ENCODE results near the gene HSD17B12.

HSD17B12 gene

DNA sequence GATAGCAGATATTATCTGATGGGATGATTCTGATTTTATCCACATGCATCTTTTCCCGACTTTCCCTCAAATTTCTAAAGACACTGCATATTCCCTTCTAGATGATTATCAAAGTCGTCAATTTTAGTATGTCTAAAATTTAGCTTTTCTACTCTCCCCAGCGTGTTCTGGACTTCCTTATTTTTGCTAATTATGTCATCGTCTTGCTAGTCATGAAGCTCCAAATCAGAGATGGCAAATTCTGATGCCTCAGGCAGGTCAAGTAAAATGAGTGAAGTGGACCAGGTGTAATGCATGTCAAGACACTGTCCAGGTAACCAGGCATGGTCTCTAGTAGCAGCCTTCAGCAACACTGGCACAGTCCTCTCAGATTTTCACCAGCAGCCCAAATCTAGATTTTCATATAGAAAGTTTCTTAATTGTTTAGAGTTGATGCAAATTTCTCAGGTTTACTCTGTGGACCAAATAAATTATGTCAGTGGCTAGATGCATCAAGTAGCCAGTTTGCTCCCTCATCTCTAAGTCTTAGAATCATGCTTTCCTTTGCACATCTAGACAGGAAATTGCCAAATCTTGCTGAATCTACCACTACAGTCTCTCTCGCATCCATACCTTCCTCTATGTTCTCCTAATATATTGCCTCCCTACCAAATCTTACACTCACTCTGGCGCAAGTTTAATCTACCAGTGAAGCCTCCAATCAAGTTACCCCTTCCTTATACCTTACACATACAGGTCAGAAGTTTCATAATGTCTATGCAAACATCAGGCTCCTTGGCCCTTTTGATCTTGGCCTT, 10.6 kb downstream of the HSD17B12 start:
- TF ChIP-seq POLR2A (IDR thresholded peaks at IDR 0.05; ENCODE audit: low read depth, low read length) (no peak), TAF1 (IDR thresholded peaks at IDR 0.05; ENCODE audit: borderline replicate concordance, low read depth, low read length) (no peak), POLR2AphosphoS5 (IDR thresholded peaks at IDR 0.05; ENCODE audit: low read depth, low read length) (no peak)
- DNase-seq (ENCODE audit: insufficient read length) (no peak), FAIRE-seq (peak; percentile 78)

DNA sequence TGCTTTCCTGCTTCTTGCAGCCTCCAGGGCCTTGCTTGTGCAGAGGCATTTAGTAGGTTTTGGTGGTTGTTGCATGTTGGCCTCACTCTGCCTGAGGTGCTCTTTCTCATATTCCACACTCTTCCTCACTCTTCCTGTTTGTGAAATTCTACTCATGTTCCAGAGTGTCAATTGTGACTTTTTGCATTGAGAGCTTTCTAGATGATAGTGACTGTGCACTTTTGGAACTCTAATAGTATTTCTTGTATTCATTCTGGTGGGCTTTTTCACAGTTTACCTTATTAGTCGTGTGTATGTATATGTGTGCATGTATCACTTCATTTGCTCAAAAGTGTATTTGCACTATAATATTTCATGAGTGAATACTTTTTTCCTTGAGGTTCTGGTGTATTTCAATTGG, 11.3 kb downstream of the HSD17B12 start:
- no peak for TF ChIP-seq POLR2A (IDR thresholded peaks at IDR 0.05; ENCODE audit: low read depth, low read length)
- no peak for TF ChIP-seq TAF1 (IDR thresholded peaks at IDR 0.05; ENCODE audit: borderline replicate concordance, low read depth, low read length)
- TF ChIP-seq POLR2AphosphoS5 (IDR thresholded peaks at IDR 0.05; ENCODE audit: low read depth, low read length): no peak
- FAIRE-seq (peak; percentile 46), DNase-seq (ENCODE audit: insufficient read length) (no peak)

DNA sequence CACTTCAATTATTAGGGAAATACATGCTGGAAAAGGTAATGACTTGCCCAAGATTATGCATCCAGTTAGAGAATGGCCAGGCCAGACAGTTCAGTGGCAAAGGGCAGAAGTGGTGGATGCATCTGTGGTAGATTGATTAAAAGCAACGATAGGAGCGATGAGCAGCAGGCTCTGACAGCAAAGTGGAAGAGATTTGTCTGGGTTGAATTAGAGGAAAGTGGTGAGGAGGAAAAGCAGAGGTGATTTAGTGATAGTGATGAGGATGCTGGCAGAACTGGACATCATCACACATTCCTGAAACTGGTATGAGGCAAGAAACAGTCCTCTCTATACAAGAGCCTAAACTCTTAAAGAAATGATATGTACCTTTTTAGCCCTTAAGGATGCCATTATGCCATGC, 12.5 kb downstream of the HSD17B12 start:
- DNase-seq (ENCODE audit: insufficient read length) (no peak), FAIRE-seq (no peak)
- TF ChIP-seq POLR2AphosphoS5 (IDR thresholded peaks at IDR 0.05; ENCODE audit: low read depth, low read length): no peak
- TF ChIP-seq POLR2A (IDR thresholded peaks at IDR 0.05; ENCODE audit: low read depth, low read length): no peak
- no peak for TF ChIP-seq TAF1 (IDR thresholded peaks at IDR 0.05; ENCODE audit: borderline replicate concordance, low read depth, low read length)

DNA sequence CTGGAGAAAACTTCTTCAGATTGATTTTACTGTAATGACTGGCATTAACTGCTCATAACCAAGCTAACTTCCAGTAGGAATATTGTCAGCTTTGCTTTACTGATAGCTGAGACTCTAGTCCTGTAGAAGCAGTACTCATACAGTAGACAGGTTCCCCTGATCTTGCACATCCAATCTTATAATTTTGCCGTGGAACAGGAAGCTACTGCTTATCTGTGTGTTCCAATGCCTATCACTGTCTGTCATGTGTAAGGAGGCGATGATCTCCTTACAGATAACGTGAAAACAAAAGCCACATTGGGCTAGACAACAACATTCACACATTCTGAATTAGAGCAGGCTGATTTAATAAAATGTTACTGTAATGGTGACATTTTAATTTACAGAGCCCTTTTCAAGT, 13.2 kb downstream of the HSD17B12 start:
- DNase-seq (ENCODE audit: insufficient read length) (no peak), FAIRE-seq (peak; percentile 36)
- no peak for TF ChIP-seq TAF1 (IDR thresholded peaks at IDR 0.05; ENCODE audit: borderline replicate concordance, low read depth, low read length)

DNA sequence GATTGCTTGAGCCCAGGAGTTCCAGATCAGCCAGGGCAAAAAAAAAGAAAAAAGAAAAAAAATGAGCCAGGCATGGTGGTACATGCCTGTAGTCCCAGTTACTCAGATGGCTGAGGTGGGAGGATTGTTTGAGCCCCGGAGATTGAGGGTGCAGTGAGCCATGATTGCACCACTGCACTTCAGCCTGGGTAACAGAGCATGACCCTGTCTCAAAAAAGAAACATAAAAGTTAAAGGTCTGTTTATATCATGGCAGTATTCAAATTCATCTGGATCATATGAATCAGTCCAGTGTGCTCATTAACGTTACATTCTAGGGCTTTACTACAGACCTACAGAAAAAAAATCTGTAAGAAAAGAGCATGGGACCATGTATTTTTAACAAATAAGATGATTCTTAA, 13.9 kb downstream of the HSD17B12 start:
- peak; percentile 57 for FAIRE-seq
- no peak for DNase-seq (ENCODE audit: insufficient read length)
- TF ChIP-seq TAF1 (IDR thresholded peaks at IDR 0.05; ENCODE audit: borderline replicate concordance, low read depth, low read length) (no peak), POLR2AphosphoS5 (IDR thresholded peaks at IDR 0.05; ENCODE audit: low read depth, low read length) (no peak), POLR2A (IDR thresholded peaks at IDR 0.05; ENCODE audit: low read depth, low read length) (no peak)

DNA sequence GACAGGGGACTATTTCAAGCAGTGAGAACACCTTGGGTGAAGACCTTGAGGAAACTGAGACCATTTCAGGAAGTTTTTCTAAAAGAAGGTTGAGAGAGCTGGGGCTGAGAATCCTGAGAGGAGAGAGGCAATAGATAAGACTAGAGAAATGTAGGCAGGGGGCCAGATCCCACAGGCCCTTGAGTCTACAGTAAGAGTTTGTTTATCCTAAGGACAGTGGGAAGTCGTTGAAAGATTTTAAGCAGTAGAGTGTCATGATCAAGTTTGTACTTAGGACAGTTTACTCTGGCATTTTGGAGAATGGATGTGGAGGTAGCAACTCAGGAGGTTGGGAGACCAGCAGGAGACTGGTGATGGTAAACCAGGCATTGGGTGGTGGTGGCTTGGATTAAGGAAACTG, 17.1 kb downstream of the HSD17B12 start:
- TF ChIP-seq TAF1 (IDR thresholded peaks at IDR 0.05; ENCODE audit: borderline replicate concordance, low read depth, low read length) (no peak), POLR2AphosphoS5 (IDR thresholded peaks at IDR 0.05; ENCODE audit: low read depth, low read length) (no peak), POLR2A (IDR thresholded peaks at IDR 0.05; ENCODE audit: low read depth, low read length) (no peak)
- no peak for FAIRE-seq
- no peak for DNase-seq (ENCODE audit: insufficient read length)

DNA sequence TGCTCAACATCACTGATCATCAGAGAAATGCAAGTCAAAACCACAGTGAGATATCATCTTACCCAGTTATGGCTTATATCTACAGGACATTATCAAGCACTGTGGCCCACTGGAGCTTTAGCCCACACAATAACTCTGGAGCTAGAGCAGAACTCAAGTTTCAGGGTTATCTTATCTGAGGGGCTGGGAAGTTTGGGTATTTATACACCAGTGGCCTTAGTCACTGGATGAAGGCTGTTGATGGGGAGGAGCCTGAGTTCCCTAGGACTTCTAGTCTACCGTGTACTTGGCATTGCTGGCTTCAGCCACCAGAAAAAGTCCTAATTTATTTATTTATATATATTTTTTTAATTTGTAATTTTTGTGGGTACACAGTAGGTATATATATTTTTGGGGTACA, 19.3 kb downstream of the HSD17B12 start:
- DNase-seq (ENCODE audit: insufficient read length) (no peak), FAIRE-seq (no peak)
- no peak for TF ChIP-seq POLR2A (IDR thresholded peaks at IDR 0.05; ENCODE audit: low read depth, low read length)
- TF ChIP-seq TAF1 (IDR thresholded peaks at IDR 0.05; ENCODE audit: borderline replicate concordance, low read depth, low read length): no peak
- TF ChIP-seq POLR2AphosphoS5 (IDR thresholded peaks at IDR 0.05; ENCODE audit: low read depth, low read length): no peak

DNA sequence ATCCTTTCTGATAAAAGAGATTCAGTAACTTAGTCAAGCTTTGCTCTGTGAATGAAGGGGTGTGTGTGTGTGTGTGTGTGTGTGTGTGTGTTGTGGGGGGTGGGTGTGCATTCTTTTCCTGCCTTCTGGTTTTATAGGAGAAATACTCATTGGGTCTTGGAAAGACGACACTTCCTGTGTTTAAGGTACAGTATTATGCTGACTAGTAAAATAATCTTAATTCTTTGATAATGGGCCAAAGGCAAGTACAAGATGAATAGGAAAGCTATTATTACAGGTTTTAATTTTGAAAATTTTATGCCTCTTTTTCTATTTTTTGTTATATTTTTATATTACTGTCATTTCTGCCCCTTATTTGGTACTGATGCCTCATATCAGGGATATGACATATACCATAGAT, 26.1 kb downstream of the HSD17B12 start:
- TF ChIP-seq TAF1 (IDR thresholded peaks at IDR 0.05; ENCODE audit: borderline replicate concordance, low read depth, low read length) (no peak), POLR2AphosphoS5 (IDR thresholded peaks at IDR 0.05; ENCODE audit: low read depth, low read length) (no peak), POLR2A (IDR thresholded peaks at IDR 0.05; ENCODE audit: low read depth, low read length) (no peak)
- DNase-seq (ENCODE audit: insufficient read length): no peak
- no peak for FAIRE-seq

DNA sequence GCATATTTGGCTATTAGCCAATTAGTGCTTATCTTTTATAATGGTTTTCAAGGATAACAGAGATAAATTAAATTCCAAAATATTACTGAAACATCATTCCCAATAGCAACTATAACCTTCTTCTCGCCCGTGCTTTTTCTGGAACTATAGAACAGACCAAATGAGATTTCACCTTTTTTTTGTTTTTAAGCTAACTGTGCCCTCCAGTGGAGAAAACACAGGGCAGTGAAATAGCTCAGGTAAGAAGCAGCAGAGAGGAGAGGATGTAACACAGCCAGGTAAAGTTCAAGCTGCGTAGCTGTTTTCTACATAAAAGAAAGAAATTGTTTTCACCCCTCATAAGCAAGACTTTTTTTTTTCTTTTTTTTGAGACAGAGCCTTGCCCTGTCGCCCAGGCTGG, 28.2 kb downstream of the HSD17B12 start:
- DNase-seq (ENCODE audit: insufficient read length) (no peak), FAIRE-seq (no peak)

DNA sequence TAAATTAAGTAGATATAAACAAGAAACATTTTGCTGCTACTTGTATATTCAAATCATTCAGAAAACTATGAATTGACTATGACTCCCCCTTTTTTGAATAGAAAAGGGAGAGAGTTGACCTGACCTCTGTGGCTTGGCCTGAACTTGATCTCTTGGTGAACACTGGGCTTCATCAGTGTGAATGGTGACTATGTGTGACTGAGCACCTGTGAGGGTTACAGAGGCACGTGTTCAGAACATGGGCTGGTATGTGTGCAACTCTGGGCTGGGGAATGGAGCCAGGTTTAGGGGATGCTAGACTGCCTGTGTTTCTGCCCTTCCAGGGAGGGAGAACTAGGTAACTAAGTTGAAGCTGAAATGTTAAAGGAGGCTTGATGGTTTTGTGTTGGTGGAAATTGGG, 29.2 kb downstream of the HSD17B12 start:
- peak; percentile 61 for FAIRE-seq
- TF ChIP-seq POLR2A (IDR thresholded peaks at IDR 0.05; ENCODE audit: low read depth, low read length): no peak
- no peak for TF ChIP-seq TAF1 (IDR thresholded peaks at IDR 0.05; ENCODE audit: borderline replicate concordance, low read depth, low read length)
- TF ChIP-seq POLR2AphosphoS5 (IDR thresholded peaks at IDR 0.05; ENCODE audit: low read depth, low read length): no peak
- DNase-seq (ENCODE audit: insufficient read length): no peak

More for the DNA sequence above, 28.2 kb downstream of the HSD17B12 start:
- TF ChIP-seq TAF1 (IDR thresholded peaks at IDR 0.05; ENCODE audit: borderline replicate concordance, low read depth, low read length): no peak
- TF ChIP-seq POLR2AphosphoS5 (IDR thresholded peaks at IDR 0.05; ENCODE audit: low read depth, low read length): no peak
- TF ChIP-seq POLR2A (IDR thresholded peaks at IDR 0.05; ENCODE audit: low read depth, low read length): no peak

DNA sequence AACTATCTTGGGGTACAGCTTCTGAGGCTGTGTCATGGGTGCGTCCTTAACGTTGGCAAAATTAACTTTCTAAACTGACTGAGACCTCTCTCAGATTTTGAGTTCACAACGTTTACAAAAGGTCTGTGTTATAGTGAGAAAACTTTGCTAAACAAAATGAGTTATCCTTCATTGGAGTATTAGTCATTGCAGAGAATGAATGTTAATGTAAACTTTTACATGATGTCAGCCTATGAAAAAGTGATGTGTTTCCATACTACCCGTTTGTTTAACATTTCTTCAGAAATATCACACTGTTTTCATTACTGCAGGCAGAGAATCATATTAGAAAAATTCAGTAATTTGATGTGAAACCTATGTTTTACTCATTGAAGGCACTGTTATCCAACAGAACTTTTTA, 32.1 kb downstream of the HSD17B12 start:
- no peak for DNase-seq (ENCODE audit: insufficient read length)
- peak; percentile 21 for FAIRE-seq
- TF ChIP-seq TAF1 (IDR thresholded peaks at IDR 0.05; ENCODE audit: borderline replicate concordance, low read depth, low read length) (no peak), POLR2AphosphoS5 (IDR thresholded peaks at IDR 0.05; ENCODE audit: low read depth, low read length) (no peak), POLR2A (IDR thresholded peaks at IDR 0.05; ENCODE audit: low read depth, low read length) (no peak)

DNA sequence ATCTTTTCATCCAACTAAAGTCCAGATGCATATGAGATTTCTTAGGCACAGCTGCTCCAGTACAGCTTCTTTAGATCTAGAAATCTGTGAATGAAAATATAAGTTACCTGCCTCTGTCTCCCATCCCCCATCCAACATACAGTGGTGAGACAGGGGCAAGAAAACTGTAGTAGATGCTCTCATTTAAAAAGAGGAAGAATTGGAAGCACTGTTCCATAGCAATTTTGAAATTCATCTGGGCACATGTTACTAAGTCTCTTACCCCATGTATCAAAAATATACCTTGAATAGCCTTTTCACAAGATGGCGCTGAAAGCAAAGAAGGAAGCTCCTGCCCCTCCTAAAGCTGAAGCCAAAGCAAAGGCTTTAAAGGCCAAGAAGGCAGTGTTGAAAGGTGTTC, 37.8 kb downstream of the HSD17B12 start:
- TF ChIP-seq POLR2A (IDR thresholded peaks at IDR 0.05; ENCODE audit: low read depth, low read length): no peak
- no peak for TF ChIP-seq POLR2AphosphoS5 (IDR thresholded peaks at IDR 0.05; ENCODE audit: low read depth, low read length)
- FAIRE-seq (no peak), DNase-seq (ENCODE audit: insufficient read length) (no peak)
